HEK293T (cell line): ENCODE measurements around the gene INAVA.

Source experiments
- BHLHE40 ChIP-seq: fragments of 450-650 bp; IDR thresholded peaks from 2 replicates; pipeline ENCODE4 v1.6.1; 2016; ENCODE audit warnings: mild to moderate bottlenecking, moderate library complexity, borderline replicate concordance
- CTBP1 ChIP-seq: fragments of 450-650 bp; IDR thresholded peaks from 2 replicates; pipeline ENCODE4 v1.6.1; 2016; ENCODE audit warnings: borderline replicate concordance
- FOXA1 ChIP-seq: fragments of 450-650 bp; IDR thresholded peaks from 2 replicates; pipeline ENCODE4 v1.6.1; 2016; ENCODE audit warnings: mild to moderate bottlenecking
- FOXK2 ChIP-seq: fragments of 450-650 bp; IDR thresholded peaks from 2 replicates; pipeline ENCODE4 v1.6.1; 2016; ENCODE audit warnings: mild to moderate bottlenecking
- L3MBTL2 ChIP-seq: fragments of 450-650 bp; conservative IDR thresholded peaks from 2 replicates; pipeline ENCODE4 v1.6.1; 2016; ENCODE audit warnings: mild to moderate bottlenecking
- LEF1 ChIP-seq: fragments of 450-650 bp; IDR thresholded peaks from 2 replicates; pipeline ENCODE4 v1.6.1; 2017; ENCODE audit warnings: mild to moderate bottlenecking, borderline replicate concordance
- NFRKB ChIP-seq: fragments of 450-650 bp; IDR thresholded peaks from 2 replicates; pipeline ENCODE4 v1.6.1; 2016; ENCODE audit warnings: mild to moderate bottlenecking, moderate library complexity
- PKNOX1 ChIP-seq: fragments of 450-650 bp; IDR thresholded peaks from 2 replicates; pipeline ENCODE4 v1.6.1; 2016
- SP1 ChIP-seq: fragments of 450-650 bp; IDR thresholded peaks from 2 replicates; pipeline ENCODE4 v1.6.1; 2017
- SUZ12 ChIP-seq: fragments of 450-650 bp; IDR thresholded peaks from 2 replicates; pipeline ENCODE4 v1.6.1; 2016; ENCODE audit warnings: mild to moderate bottlenecking
- TARDBP ChIP-seq: fragments of 450-650 bp; IDR thresholded peaks from 2 replicates; pipeline ENCODE4 v1.6.1; 2016
- ZNF384 ChIP-seq: fragments of 450-650 bp; IDR thresholded peaks from 2 replicates; pipeline ENCODE4 v1.6.1; 2016

- TF ChIP-seq FOXA1 = no peak
- TF ChIP-seq TARDBP = no peak
- no peak for TF ChIP-seq BHLHE40
- TF ChIP-seq FOXK2 = no peak
- TF ChIP-seq NFRKB = no peak
- no peak for TF ChIP-seq SUZ12
- TF ChIP-seq CTBP1 = no peak
- no peak for TF ChIP-seq ZNF384
- no peak for TF ChIP-seq SP1
- TF ChIP-seq LEF1 = no peak
- no peak for TF ChIP-seq L3MBTL2
- TF ChIP-seq PKNOX1 = no peak
Measured at GRCh38 chr1:200869753-200870391, 24.8 kb upstream of the INAVA start.
